Measurements from ENCODE around the gene GPX1. TPM values are rescaled to one million over a fixed set of nuclear protein-coding genes. Genes with fewer than 3 reads are reported as not detected.
"Not testable (repeated sequence)": the region's sequence is repeated elsewhere in the genome, so short reads cannot be mapped to it uniquely, and the experiment has no call there.

The GPX1 gene
- polyA plus RNA-seq, 3 donors from 2014 or later, result 127 to 194 (median 131) TPM

DNA sequence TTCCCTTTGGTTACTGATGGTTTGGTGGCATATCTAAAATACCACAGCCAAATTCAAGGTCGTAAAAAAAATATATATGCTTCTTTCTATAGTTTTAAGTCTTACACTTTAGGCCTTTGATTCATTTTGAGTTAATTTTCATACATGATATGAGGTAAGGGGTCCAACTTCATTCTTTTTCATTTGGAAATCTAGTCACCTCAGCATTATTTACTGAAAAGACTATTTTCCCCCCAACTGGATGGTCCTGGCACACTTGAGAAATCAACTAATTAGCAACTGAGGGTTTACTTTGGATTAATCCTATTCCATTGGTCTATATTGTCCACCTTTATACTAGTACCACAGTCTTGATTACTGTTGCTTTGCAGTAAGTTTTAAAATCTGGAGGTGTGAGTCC, 27.5 kb upstream of the GPX1 start:
- no peaks in the 10 kb centered on the region for H3K9me3 Mint-ChIP-seq
- H3K4me3 Mint-ChIP-seq, result peak overlapping the region in 4 of 5 donors; percentile 27 to 42 (median 31)
- H3K36me3 Mint-ChIP-seq, result no peaks in the 10 kb centered on the region
- DNase-seq, result no peak
- peaks cover 0 to 1% (median 0%) of the 10 kb centered on the region in 3 donors for H3K27me3 Mint-ChIP-seq (ENCODE audit: low read depth in 3 of 3)
- H3K4me1 Mint-ChIP-seq, result peaks cover 70 to 76% of the 10 kb centered on the region in 2 donors
- peak overlapping the region in 5 of 6 donors; percentile 35 to 88 (median 65) for H3K27ac Mint-ChIP-seq

DNA sequence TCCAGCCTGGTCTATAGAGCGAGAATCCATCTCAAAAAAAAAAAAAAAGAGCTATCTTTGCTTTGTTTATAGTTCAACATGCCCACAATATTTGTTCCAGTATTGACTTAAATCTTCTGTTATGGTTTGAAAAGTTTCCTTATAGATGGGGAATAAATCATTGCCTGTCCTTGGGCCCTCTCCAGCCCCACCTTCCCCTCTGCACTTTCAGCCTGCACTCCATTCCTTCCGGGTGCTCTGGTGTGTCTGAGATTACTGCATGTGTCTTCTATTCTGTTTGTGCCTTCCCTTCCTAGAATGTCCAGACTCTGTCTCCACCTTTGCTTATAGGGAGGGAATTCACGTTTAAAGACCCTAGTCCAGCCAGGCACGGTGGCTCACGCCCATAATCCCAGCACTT, 25.2 kb upstream of the GPX1 start:
- H3K27me3 Mint-ChIP-seq (ENCODE audit: low read depth in 3 of 3), result peaks cover 0 to 1% (median 0%) of the 10 kb centered on the region in 3 donors
- peaks cover 73 to 81% of the 10 kb centered on the region in 2 donors for H3K4me1 Mint-ChIP-seq
- H3K9me3 Mint-ChIP-seq, result no peaks in the 10 kb centered on the region
- no peaks in the 10 kb centered on the region for H3K36me3 Mint-ChIP-seq
- H3K27ac Mint-ChIP-seq, result peak overlapping the region; percentile 40 to 75 (median 66)
- H3K4me3 Mint-ChIP-seq, result peak overlapping the region in 4 of 5 donors; percentile 10 to 43 (median 20)
- DNase-seq, result no peak

DNA sequence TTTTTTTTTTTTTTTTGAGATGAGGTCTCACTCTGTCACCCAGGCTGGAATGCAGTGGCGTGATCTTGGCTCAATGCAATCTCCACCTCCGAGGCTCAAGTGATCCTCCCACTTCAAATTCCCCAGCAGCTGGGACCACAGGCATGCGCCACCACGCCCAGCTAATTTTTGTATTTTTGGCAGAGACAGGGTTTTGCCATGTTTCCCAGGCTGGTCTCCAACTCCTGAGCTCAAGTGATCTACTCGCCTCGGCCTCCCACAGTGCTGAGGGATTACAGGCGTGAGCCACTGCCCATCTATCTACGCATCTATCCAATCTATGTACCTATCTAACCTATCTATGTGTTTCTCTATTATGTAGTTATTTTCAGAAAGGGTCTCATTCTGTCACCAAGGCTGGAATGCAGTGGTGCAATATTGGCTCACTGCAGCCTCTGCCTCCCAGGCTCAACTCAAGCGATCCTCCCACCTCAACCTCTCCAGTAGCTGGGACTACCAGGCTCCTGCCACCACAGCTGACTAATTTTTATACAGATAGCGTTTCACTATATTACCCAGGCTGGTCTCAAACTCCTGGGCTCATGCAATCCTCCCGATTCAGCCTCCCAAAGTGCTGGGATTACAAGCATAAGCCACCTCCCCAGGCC, 20.2 kb upstream of the GPX1 start:
- Mint-ChIP-seq H3K27ac (peak overlapping the region in 5 of 6 donors; percentile 19 to 84 (median 50)), H3K36me3 (peaks cover 0 to 6% (median 0%) of the 10 kb centered on the region in 3 donors), H3K4me3 (peak overlapping the region in 2 of 5 donors; percentile 28 to 67), H3K9me3 (no peaks in the 10 kb centered on the region), H3K4me1 (peaks cover 57 to 67% of the 10 kb centered on the region in 2 donors), H3K27me3 (ENCODE audit: low read depth in 3 of 3) (peaks cover 0 to 2% (median 0%) of the 10 kb centered on the region in 3 donors)
- no peak for DNase-seq

DNA sequence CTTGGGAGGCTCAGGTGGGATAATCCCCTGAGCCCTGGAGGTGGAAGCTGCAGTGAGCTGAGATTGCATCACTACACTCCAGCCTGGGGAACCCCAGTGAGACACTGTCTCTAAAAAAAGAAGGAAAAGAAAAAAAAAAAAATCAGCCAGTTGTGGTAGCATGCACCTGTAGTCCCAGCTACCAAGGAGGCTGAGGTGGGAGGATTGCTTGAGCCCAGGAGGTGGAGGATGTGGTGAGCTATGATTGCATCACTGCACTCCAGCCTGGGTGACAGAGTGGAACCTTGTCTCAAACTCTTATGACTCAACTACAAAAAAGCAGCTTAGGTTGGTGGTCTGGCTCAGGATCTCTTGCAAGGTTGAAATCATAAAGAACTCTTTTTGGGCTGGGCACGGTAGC, 19.3 kb upstream of the GPX1 start:
- DNase-seq, result no peak
- Mint-ChIP-seq H3K36me3 (peaks cover 0 to 8% (median 7%) of the 10 kb centered on the region in 3 donors), H3K9me3 (no peaks in the 10 kb centered on the region), H3K27me3 (ENCODE audit: low read depth in 3 of 3) (peaks cover 0 to 2% (median 0%) of the 10 kb centered on the region in 3 donors), H3K4me1 (peaks cover 55 to 66% of the 10 kb centered on the region in 2 donors), H3K27ac (peak overlapping the region in 3 of 6 donors; percentile 6 to 64 (median 57)), H3K4me3 (peak overlapping the region in 2 of 5 donors; percentile 15 to 26)

DNA sequence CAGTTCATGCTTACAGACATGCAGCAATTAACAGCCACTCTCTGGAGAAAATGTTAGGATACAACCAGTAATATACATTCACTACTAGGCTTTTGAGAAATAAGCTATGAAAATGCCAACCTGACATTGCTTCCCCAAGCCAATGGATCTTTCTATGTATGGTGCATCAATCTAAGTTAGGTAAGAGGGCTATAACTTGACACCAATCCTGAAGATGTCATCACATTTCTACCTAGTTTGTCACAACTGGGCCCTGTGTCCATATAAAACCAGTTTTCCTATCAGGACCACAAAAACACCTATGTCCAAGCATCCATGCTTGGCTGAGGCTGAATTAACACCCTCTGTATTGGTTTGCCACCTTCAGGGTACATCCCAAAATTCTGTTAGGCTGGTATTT, 13.8 kb upstream of the GPX1 start:
- Mint-ChIP-seq H3K4me1 (peaks cover 28 to 48% of the 10 kb centered on the region in 2 donors), H3K27me3 (ENCODE audit: low read depth in 3 of 3) (peaks cover 0 to 6% (median 5%) of the 10 kb centered on the region in 3 donors), H3K36me3 (peaks cover 0 to 25% (median 11%) of the 10 kb centered on the region in 3 donors), H3K9me3 (no peaks in the 10 kb centered on the region), H3K4me3 (no peak overlapping the region), H3K27ac (peak overlapping the region in 2 of 6 donors; percentile 31 to 64)
- DNase-seq, result no peak

DNA sequence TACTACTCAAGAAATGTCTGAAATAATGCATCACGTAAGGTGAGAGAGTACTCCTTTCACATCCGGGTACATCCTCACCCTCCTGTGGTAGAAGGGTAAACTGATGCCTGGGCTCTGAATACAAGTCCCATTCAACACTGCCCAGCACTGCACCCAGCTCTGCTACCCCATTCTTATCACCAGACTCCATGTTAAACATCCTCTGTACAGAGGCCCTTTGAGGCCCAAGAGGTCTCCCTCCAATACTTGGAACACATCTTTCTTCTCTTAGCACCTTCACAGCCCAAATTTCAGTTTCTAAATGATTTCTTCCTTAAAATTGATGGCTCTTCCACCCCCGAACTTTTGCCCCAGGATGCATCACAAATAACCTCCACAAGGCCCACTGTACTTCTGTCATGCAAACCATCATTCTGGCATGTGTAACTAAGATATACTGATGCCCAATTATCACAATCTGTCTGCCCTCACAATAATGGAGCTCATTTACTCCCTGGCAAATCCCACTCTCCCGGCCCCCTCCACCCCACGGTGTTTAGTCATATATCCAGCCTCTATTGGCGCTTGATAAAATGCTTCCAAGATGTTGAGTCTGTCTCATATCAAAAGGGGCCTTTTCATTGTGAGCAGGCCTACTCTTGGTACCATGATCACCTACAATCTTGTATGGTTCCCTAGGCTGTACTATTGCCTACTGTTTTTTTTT, 12.6 kb upstream of the GPX1 start:
- peak overlapping the region in 1 of 5 donors; percentile 4 for H3K4me3 Mint-ChIP-seq
- peak overlapping the region in 5 of 6 donors; percentile 1 to 60 (median 15) for H3K27ac Mint-ChIP-seq
- H3K36me3 Mint-ChIP-seq, result peaks cover 0 to 29% (median 15%) of the 10 kb centered on the region in 3 donors
- no peaks in the 10 kb centered on the region for H3K9me3 Mint-ChIP-seq
- DNase-seq, result no peak
- H3K4me1 Mint-ChIP-seq, result peaks cover 23 to 49% of the 10 kb centered on the region in 2 donors
- H3K27me3 Mint-ChIP-seq (ENCODE audit: low read depth in 3 of 3), result peaks cover 0 to 9% (median 5%) of the 10 kb centered on the region in 3 donors

DNA sequence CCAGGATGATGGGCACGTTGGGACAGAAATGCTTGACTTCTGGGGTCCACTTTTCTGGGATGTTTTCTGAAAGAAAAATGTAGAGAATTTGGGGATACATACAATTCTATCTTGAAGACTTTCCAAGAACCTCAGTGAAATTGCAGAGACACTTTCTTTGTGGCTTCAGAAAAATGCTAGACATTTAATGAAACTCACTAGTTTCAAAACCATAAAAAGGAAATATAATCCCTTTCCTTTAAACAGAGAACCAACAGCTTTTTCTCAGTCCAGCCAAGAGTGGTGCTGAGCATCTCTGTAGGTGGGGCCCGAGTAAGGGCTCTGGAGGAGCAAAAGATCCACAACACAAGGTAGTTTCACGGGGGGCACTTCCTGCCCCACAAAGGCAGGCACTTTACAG, 4.4 kb upstream of the GPX1 start:
- H3K27me3 Mint-ChIP-seq (ENCODE audit: low read depth in 3 of 3), result peaks cover 0 to 3% (median 3%) of the 10 kb centered on the region in 3 donors
- no peak overlapping the region for H3K4me3 Mint-ChIP-seq
- H3K9me3 Mint-ChIP-seq, result no peaks in the 10 kb centered on the region
- H3K27ac Mint-ChIP-seq, result peak overlapping the region in 4 of 6 donors; percentile 5 to 43 (median 35)
- no peak for DNase-seq
- peaks cover 8 to 9% of the 10 kb centered on the region in 2 donors for H3K4me1 Mint-ChIP-seq
- H3K36me3 Mint-ChIP-seq, result peaks cover 10 to 16% (median 15%) of the 10 kb centered on the region in 3 donors

DNA sequence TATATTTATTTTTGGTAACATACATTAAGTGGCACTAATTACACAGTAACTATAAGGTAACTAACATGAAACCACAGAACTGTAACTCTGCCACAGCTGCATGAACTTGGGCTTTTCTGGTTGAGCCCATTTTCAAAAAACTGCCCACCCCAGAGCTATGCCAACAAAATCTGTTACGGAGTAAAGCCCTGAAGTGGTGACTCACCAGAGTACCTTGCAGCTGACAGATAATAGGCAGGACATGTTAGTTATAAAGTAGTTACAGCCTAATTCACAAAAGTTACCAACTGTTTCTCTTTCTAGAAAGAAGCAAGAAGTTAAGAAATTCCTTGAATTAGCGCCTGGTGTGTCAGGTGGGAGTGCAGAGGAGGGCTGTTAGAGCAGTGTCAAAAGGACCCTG, 1.5 kb upstream of the GPX1 start:
- H3K27me3 Mint-ChIP-seq (ENCODE audit: low read depth in 3 of 3), result peaks cover 0 to 3% (median 2%) of the 10 kb centered on the region in 3 donors
- no peak for DNase-seq
- peaks cover 15 to 19% (median 15%) of the 10 kb centered on the region in 3 donors for H3K36me3 Mint-ChIP-seq

DNA sequence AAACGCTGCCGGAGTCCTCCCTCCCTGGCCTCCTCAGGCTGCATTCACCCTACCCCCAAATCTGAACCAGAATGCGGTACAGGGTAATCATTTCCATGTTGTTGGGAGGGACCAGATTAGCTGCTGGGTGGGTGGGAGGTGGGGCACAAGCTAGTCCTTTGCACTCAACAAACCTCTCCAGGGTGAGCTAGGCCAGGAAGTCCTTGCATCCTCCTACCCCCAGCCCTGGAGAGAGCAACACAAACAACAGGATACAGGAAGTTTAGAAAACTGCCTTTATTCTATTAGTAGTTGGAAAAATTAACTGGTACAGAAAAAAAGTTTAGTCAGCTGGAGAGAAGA, 702 bp upstream of the GPX1 start:
- no peak for DNase-seq
- H3K36me3 Mint-ChIP-seq, result peaks cover 15 to 19% (median 15%) of the 10 kb centered on the region in 3 donors
- H3K9me3 Mint-ChIP-seq, result no peaks in the 10 kb centered on the region
- H3K27ac Mint-ChIP-seq, result peak overlapping the region; percentile 75 to 89 (median 84)
- H3K27me3 Mint-ChIP-seq (ENCODE audit: low read depth in 3 of 3), result peaks cover 0 to 3% (median 2%) of the 10 kb centered on the region in 3 donors
- H3K4me3 Mint-ChIP-seq, result peak overlapping the region; percentile 87 to 97 (median 96)
- peaks cover 15 to 23% of the 10 kb centered on the region in 2 donors for H3K4me1 Mint-ChIP-seq

More for the DNA sequence above, 1.5 kb upstream of the GPX1 start:
- Mint-ChIP-seq H3K9me3 (no peaks in the 10 kb centered on the region), H3K27ac (peak overlapping the region; percentile 75 to 89 (median 84)), H3K4me3 (peak overlapping the region in 2 of 5 donors; percentile 58 to 87), H3K4me1 (peaks cover 15 to 23% of the 10 kb centered on the region in 2 donors)

DNA sequence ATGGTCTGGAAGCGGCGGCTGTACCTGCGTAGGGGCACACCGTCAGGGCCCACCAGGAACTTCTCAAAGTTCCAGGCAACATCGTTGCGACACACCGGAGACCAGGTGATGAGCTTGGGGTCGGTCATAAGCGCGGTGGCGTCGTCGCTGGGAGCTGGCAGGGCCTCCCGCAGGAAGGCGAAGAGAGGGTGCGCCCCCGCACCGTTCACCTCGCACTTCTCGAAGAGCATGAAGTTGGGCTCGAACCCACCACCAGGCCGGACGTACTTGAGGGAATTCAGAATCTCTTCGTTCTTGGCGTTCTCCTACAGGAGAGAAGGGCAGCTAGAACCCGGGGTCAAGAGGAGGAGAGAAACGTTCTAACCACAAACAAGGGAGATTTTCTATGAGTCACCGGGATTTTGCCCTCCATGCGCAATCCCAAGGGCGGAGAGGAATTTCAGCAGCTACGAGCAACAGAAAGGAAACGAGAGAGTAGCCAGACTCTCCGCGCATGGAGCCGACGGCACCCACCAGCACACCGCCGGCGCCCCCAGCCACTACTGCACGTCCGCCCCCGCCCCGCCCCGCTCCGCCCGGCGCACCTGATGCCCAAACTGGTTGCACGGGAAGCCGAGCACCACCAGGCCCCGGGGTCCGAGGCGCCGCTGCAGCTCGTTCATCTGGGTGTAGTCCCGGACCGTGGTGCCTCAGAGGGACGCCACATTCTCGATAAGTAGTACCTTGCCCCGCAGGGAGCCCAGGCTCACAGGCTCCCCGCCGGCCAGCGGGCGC, 523 bp downstream of the GPX1 start:
- H3K27me3 Mint-ChIP-seq (ENCODE audit: low read depth in 3 of 3); H3K9me3 Mint-ChIP-seq: not testable (repeated sequence)
- H3K36me3 Mint-ChIP-seq, result peaks cover 14 to 18% (median 14%) of the 10 kb centered on the region in 3 donors
- peaks cover 15 to 22% of the 10 kb centered on the region in 2 donors for H3K4me1 Mint-ChIP-seq
- peak overlapping the region; percentile 87 to 97 (median 96) for H3K4me3 Mint-ChIP-seq
- DNase-seq, result peak; percentile 14 to 36 (median 15)
- peak overlapping the region; percentile 86 to 93 (median 92) for H3K27ac Mint-ChIP-seq

DNA sequence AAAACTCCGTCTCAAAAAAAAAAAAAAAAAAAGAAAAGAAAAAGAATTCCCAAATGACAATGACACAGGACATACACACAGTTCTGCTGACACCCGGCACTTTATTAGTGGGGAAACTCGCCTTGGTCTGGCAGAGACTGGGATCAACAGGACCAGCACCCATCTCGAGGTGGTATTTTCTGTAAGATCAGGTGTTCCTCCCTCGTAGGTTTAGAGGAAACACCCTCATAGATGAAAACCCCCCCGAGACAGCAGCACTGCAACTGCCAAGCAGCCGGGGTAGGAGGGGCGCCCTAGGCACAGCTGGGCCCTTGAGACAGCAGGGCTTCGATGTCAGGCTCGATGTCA, 1.1 kb downstream of the GPX1 start:
- peak overlapping the region; percentile 86 to 93 (median 92) for H3K27ac Mint-ChIP-seq
- peaks cover 15 to 21% of the 10 kb centered on the region in 2 donors for H3K4me1 Mint-ChIP-seq
- peak in 1 of 3 donors; percentile 6 for DNase-seq
- peak overlapping the region; percentile 87 to 97 (median 96) for H3K4me3 Mint-ChIP-seq
- H3K9me3 Mint-ChIP-seq; H3K27me3 Mint-ChIP-seq (ENCODE audit: low read depth in 3 of 3): not testable (repeated sequence)
- peaks cover 11 to 14% (median 11%) of the 10 kb centered on the region in 3 donors for H3K36me3 Mint-ChIP-seq

DNA sequence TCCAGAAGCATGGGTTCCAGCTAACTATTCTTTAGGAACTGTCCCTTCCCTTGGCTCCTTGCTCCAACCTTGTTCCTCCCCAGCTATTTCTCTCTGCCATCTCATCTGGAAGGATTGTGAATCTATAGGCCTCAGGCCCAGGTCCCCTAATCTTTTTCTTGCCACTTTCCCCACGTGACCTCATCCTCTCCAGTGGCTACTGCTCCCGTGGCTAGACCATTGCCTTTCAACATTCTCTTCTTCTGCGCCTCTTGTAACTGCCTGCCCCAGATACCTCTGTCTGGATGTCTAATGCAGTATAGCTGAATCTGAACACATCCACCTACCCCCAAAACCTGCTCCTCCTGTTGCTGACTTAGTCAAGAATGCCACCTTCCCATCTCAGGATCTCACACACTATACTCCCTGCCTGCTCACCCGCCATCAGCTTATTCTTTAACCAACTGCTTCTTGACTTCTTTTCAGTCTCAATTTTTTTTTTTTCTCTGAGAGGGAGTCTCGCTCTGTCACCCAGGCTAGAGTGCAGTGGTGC, 5.2 kb downstream of the GPX1 start:
- peaks cover 5 to 6% (median 5%) of the 10 kb centered on the region in 3 donors for H3K36me3 Mint-ChIP-seq
- no peaks in the 10 kb centered on the region for H3K9me3 Mint-ChIP-seq
- H3K27ac Mint-ChIP-seq, result peak overlapping the region in 1 of 6 donors; percentile 37
- peaks cover 15 to 18% of the 10 kb centered on the region in 2 donors for H3K4me1 Mint-ChIP-seq
- no peak for DNase-seq
- H3K4me3 Mint-ChIP-seq, result no peak overlapping the region
- H3K27me3 Mint-ChIP-seq (ENCODE audit: low read depth in 3 of 3), result peaks cover 0 to 2% (median 0%) of the 10 kb centered on the region in 3 donors

DNA sequence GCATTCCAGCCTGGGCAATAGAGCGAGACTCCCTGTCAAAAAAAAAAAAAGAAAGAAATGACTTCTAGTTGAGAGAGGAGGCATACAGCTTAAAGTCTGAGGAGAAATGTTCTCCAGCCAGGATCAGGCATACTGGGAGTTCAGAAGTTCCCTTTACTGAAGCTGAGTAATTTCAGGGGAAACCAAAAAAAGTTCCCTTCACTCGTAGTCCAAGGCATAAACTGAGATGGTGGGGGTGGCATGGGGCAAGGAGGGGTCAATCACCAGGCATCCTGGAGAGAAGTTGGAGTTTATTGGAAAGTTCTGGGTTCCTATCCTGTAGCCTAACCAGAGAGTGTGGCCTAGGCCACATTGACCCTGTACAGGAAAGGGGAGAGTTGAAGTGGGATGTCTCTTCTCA, 5.9 kb downstream of the GPX1 start:
- Mint-ChIP-seq H3K27ac (no peak overlapping the region), H3K4me3 (no peak overlapping the region), H3K36me3 (peaks cover 5 to 6% (median 5%) of the 10 kb centered on the region in 3 donors), H3K27me3 (ENCODE audit: low read depth in 3 of 3) (no peaks in the 10 kb centered on the region), H3K4me1 (peaks cover 11 to 14% of the 10 kb centered on the region in 2 donors), H3K9me3 (no peaks in the 10 kb centered on the region)
- no peak for DNase-seq

Measured in immature natural killer cell (primary cell).